ENCODE results near the gene PPM1J.

PPM1J gene

DNA sequence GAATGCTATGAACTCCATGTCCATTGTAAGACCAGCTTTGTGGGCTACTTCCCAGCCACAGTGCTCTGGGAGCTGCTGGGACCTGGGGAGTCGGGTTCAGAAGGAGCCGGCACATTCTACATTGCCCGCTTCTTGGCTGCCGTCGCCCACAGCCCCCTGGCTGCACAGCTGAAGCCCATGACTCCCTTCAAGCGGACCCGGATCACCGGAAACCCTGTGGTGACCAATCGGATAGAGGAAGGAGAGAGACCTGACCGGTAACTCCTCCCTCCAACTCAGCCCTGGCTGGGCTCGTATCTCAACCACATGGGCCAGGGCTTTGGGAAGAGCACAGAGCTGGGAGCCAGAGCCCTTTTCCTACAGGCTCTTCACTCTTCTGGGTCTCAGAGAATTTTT, 25.3 kb downstream of the PPM1J start:
- H3K27ac Mint-ChIP-seq, result no peak overlapping the region
- peaks cover 9% of the 10 kb centered on the region for H3K36me3 Mint-ChIP-seq
- H3K27me3 Mint-ChIP-seq, result no peaks in the 10 kb centered on the region
- no peaks in the 10 kb centered on the region for H3K9me3 Mint-ChIP-seq (ENCODE audit: low read depth)
- H3K4me3 Mint-ChIP-seq, result no peak overlapping the region
- peaks cover 9% of the 10 kb centered on the region for H3K4me1 Mint-ChIP-seq (ENCODE audit: low read depth)

DNA sequence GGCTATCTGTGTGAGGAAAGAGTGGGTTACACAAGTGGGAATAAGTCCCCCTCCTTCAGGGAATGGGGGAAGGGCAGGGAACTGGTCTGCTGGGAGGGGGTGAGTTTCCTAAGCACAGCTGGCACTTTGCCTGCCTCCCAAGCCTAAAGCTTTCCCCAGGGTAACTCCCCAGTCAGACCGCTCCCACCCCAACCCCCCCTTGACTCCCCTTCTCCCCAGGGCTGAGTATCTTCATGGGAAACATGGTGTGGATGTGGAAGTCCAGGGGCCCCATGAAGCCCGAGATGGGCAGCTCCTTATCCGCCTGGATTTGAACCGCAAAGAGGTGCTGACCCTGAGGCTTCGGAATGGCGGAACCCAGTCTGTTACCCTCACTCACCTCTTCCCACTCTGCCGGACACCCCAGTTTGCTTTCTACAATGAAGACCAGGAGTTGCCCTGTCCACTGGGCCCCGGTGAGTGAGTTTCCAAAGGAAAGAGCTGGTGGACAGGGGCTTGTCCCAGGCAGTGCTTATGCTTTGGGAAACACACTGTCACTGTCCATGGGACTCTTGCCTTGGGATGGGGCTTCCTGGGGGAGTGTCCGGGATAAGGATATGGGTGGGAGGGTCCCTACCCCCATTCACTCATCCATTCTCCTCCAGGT, 25.8 kb downstream of the PPM1J start:
- peaks cover 9% of the 10 kb centered on the region for H3K36me3 Mint-ChIP-seq
- H3K4me1 Mint-ChIP-seq (ENCODE audit: low read depth), result peaks cover 9% of the 10 kb centered on the region
- H3K9me3 Mint-ChIP-seq (ENCODE audit: low read depth), result no peaks in the 10 kb centered on the region
- no peak overlapping the region for H3K4me3 Mint-ChIP-seq
- H3K27me3 Mint-ChIP-seq, result no peaks in the 10 kb centered on the region
- no peak overlapping the region for H3K27ac Mint-ChIP-seq

DNA sequence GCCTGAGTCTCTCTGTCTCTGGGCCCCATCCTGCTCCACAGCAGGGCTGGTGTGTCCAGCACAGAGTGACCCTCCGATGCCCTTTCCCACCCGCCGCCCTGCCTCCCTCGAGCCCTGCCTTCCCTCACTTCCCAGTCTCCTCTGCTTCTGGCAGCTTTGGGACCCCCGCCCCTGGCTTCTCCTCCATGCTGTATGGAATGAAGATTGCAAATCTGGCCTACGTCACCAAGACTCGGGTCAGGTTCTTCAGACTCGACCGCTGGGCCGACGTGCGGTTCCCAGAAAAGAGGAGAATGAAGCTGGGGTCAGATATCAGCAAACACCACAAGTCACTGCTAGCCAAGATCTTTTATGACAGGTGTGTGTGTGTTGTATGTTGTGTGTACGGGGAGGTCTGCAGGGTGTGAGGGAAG, 26.3 kb downstream of the PPM1J start:
- Mint-ChIP-seq H3K27ac (peak overlapping the region; percentile 34), H3K4me1 (ENCODE audit: low read depth) (peaks cover 9% of the 10 kb centered on the region), H3K4me3 (no peak overlapping the region), H3K27me3 (no peaks in the 10 kb centered on the region), H3K9me3 (ENCODE audit: low read depth) (no peaks in the 10 kb centered on the region), H3K36me3 (peaks cover 9% of the 10 kb centered on the region)

DNA sequence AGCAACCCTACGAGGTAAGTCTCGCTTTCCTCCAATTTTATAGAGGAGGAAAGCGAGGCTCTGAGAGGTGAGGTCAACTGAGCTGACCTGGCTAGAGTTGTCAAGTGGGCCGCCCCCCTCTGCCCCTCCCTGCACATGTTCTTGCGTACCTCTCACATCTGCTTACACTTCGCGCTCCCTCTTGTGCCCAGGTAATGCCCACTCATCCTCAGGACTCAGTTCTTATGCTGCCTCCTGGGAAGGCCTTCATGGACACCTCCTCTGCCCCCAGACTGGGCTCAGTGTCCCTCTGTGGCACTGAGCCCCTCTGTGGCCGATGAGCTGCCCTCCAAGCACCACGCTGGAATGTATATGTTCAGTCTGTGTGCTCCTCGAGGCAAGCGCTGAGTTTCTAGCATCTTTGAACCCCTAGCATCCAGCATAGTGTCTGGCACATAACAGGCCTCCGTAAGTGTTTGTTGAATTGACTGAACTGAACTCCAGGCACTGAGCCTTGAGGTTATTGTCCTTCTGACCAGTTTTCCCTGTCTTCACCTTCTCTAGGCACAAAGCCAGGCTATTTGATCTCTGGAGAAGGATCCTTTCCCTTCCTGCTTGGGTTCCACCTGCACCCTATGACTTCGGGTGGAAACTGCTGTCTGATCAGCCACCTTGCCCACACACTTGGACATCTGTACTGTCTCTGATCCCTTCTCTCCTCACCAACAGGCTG, 27.2 kb downstream of the PPM1J start:
- Mint-ChIP-seq H3K4me3 (no peak overlapping the region), H3K36me3 (peaks cover 7% of the 10 kb centered on the region), H3K27ac (no peak overlapping the region), H3K4me1 (ENCODE audit: low read depth) (peaks cover 9% of the 10 kb centered on the region), H3K27me3 (no peaks in the 10 kb centered on the region), H3K9me3 (ENCODE audit: low read depth) (no peaks in the 10 kb centered on the region)

DNA sequence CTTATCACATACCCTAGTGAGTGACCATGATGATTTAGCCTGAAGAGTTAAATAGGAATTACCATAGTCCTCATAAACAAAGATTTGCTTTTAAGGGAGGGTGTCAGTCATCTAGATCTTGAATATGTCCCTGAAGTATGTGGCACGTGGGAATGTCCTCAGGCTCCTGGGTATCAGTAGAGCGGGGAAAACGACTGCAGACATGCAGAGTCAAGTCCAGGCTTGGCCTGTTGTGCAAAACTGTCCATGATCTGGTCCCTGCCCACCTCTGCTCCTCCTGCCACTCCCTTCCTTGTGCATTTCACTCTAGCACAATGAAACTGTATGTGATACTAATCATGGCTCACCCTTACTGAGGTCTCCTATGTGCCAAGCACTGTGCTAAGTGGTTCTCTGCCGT, 27.8 kb downstream of the PPM1J start:
- H3K27me3 Mint-ChIP-seq, result no peaks in the 10 kb centered on the region
- no peak overlapping the region for H3K27ac Mint-ChIP-seq

DNA sequence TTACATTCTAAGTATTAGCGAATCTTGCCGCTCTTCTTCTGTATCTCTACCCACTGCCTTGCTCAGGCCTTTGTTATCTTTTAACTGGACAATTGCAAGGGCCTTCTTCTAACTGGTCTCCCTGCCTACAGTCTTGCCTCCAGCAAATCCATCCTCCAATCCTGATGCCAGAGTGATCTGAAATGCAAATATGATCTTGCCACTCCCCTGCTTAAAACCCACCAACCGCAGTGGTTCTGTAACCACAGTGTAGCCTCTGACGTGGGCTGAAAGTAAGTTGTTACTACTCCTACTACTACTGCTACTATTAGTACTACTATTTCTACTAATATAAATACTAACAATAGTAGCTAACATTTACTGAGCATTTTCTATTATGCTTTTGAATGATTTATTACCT, 28.3 kb downstream of the PPM1J start:
- no peaks in the 10 kb centered on the region for H3K9me3 Mint-ChIP-seq (ENCODE audit: low read depth)
- H3K4me3 Mint-ChIP-seq, result no peak overlapping the region
- peaks cover 9% of the 10 kb centered on the region for H3K4me1 Mint-ChIP-seq (ENCODE audit: low read depth)
- peaks cover 4% of the 10 kb centered on the region for H3K36me3 Mint-ChIP-seq
- no peak overlapping the region for H3K27ac Mint-ChIP-seq
- no peaks in the 10 kb centered on the region for H3K27me3 Mint-ChIP-seq

More for the DNA sequence above, 27.8 kb downstream of the PPM1J start:
- Mint-ChIP-seq H3K4me3 (no peak overlapping the region), H3K9me3 (ENCODE audit: low read depth) (no peaks in the 10 kb centered on the region), H3K36me3 (peaks cover 4% of the 10 kb centered on the region), H3K4me1 (ENCODE audit: low read depth) (peaks cover 9% of the 10 kb centered on the region)

DNA sequence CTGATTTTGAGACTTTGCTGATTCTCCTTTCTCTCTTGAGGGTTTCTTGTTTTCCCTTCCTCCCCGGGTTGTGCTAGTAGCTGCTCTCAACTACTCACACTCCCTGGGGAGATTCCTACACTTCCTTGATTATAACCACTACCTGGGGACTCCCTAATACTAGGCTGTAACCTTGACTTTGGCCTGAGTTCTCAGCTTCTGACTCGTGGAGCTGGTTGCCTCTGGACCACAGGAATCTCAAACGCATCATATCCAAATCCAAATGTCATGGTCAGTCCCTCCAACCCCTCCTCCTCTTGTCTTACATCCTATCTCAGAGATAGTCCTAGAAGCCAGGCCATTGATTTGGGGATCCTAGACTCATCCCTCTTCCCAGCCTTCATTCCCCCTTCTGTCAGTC, 28.7 kb downstream of the PPM1J start:
- Mint-ChIP-seq H3K4me1 (ENCODE audit: low read depth) (peaks cover 9% of the 10 kb centered on the region), H3K9me3 (ENCODE audit: low read depth) (no peaks in the 10 kb centered on the region), H3K27me3 (no peaks in the 10 kb centered on the region), H3K27ac (no peak overlapping the region), H3K4me3 (no peak overlapping the region), H3K36me3 (peaks cover 4% of the 10 kb centered on the region)

DNA sequence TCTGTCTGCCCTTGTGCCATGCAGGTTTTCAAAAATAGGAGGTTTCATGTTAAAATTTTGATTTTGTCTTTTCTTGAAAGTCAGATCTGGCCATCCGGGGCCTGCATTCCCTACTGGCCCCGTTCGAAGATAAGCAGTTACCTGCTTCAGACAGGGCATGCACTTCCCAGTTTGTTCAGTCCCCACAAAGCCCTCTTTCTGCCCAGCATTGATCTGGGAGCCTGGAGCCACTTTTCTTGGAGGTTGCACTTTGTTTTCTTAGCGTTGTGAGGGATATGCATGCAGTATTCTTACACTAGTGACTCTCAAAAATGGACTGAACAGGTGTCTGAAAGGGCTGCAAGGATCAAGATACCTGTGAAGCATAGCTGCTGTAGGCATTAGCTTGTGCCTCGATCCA, 29.2 kb downstream of the PPM1J start:
- H3K9me3 Mint-ChIP-seq (ENCODE audit: low read depth), result no peaks in the 10 kb centered on the region

DNA sequence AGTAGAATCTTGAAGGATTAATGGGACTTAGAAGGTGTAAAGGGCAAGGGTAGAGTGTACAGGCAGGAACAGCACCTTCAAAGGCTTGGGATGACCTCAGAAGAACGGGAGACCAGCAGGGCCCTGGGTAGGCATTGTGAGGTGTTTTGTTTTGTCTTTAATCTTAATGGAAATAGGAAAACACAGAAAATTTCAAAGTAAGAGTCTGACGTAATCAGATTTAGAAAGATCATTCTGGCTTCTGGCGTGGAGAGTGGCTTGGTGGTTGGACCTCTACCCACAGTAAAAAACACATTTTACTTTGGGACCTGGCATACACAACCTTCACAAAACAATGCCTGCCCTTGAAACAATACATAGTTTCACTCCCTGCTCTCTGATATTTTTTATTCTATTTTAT, 36.5 kb downstream of the PPM1J start:
- Mint-ChIP-seq H3K27ac (no peak overlapping the region), H3K4me1 (ENCODE audit: low read depth) (peaks cover 48% of the 10 kb centered on the region), H3K9me3 (ENCODE audit: low read depth) (no peaks in the 10 kb centered on the region), H3K4me3 (no peak overlapping the region), H3K36me3 (peaks cover 12% of the 10 kb centered on the region), H3K27me3 (no peaks in the 10 kb centered on the region)

More for the DNA sequence above, 29.2 kb downstream of the PPM1J start:
- no peak overlapping the region for H3K4me3 Mint-ChIP-seq
- peaks cover 4% of the 10 kb centered on the region for H3K36me3 Mint-ChIP-seq
- no peak overlapping the region for H3K27ac Mint-ChIP-seq
- no peaks in the 10 kb centered on the region for H3K27me3 Mint-ChIP-seq
- H3K4me1 Mint-ChIP-seq (ENCODE audit: low read depth), result peaks cover 9% of the 10 kb centered on the region

DNA sequence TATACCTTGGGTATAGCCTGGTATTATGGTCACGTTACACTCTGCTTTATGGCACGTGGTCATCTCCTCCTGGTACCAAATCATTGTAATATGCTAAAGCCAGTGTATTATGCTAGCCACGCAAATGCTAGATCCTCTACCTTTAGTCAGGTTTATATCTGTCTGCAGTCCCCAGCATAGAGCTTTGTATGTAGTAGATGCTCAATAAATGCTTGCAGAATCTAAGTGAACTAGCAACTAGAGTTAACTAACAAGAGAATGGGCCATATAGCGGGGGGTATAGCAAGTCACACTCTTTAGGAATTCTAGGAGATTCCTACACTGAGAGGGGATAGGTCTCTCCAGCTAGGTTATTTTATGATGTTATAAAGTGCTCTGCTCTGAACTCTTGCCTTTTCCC, 37.6 kb downstream of the PPM1J start:
- Mint-ChIP-seq H3K4me1 (ENCODE audit: low read depth) (peaks cover 54% of the 10 kb centered on the region), H3K27ac (no peak overlapping the region), H3K36me3 (peaks cover 12% of the 10 kb centered on the region), H3K9me3 (ENCODE audit: low read depth) (no peaks in the 10 kb centered on the region), H3K27me3 (no peaks in the 10 kb centered on the region), H3K4me3 (no peak overlapping the region)

DNA sequence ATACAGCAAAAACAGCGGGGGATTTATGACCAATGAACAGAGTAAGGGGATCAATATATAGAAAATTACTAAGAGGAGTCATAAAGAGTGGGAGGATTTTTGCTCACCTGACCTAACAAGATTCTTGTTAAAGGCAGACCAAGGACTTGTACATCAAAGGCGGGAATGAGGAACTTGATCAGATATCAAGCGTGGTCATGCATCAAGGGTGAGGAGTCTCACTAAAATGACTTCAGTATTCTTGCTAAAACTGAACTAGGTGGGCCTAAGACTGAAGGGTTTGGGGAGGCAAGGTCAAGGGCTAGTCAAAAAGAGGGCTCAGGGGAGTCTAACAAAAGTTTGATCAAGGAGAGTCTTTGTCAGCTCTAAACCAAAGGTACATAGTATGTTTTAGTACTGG, 38.6 kb downstream of the PPM1J start:
- Mint-ChIP-seq H3K4me1 (ENCODE audit: low read depth) (peaks cover 55% of the 10 kb centered on the region), H3K9me3 (ENCODE audit: low read depth) (no peaks in the 10 kb centered on the region), H3K27ac (no peak overlapping the region), H3K36me3 (peaks cover 12% of the 10 kb centered on the region), H3K4me3 (peak overlapping the region; percentile 82), H3K27me3 (no peaks in the 10 kb centered on the region)

DNA sequence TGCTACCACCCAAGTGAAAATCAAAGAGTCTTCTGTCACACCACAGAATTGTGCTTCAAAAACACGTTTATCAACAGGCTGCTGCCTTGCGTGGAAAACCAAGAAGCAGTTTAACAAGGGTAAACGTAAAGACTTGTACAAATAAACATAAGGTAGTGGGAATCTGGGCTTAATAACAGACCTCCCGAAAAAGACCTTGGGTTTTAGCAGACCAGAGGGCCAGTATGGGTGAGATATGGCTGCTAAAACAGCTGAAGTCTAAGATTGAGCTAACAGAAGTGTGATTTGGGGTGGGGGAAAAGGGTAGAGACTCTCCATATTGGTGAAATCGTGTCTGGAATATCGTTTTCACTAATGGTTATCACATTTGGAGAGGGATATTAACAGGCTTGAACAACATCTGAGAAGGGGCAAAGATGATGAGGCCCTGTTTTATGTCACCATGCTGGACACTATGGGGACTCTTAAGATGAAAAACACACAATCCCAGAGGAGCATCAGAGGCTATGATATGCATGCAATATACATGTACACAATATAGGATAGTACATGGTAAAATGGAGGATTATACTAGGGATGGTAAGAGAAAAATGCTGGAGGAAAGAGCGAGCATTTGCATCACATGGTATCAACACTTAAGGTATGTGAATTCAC, 39.3 kb downstream of the PPM1J start:
- Mint-ChIP-seq H3K9me3 (ENCODE audit: low read depth) (no peaks in the 10 kb centered on the region), H3K27me3 (no peaks in the 10 kb centered on the region), H3K4me1 (ENCODE audit: low read depth) (peaks cover 58% of the 10 kb centered on the region), H3K27ac (peak overlapping the region; percentile 46), H3K4me3 (peak overlapping the region; percentile 82), H3K36me3 (peaks cover 11% of the 10 kb centered on the region)

DNA sequence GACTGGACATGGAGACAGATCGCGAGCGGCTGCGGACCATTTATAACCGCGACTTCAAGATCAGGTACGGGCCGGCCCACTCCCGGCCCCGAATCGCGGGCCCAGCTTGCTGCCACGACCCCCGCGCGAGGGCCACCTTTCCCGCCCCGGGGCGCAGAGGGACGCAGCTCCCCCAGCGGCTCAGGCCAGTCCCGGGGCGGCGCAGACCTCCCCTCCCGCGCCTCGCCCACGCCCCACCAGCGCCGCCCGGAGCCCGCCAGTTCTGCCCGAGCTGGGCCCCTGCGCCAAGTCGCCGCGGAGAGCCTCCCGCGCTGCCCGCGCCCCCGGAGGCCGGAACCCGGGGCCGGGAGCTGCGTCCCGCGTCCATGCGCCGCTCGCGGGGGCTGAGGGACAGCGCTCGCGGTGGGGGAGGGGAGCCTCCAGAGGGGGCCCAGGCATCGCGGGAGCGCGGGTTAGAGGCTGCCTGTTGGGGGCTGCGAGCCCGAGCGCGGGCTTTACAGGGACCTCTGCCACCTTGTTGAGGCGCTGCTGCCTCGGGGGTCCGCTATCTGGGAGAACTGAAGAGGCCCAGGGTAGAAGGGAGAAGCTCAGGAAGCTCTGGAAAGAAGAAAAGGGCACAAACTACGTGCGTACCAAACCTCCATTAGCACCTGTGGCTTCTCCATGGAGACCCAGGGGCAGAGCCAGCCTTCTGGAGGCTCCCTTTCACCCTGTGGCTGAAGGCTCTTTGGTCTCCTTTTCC, 40.0 kb downstream of the PPM1J start:
- H3K4me1 Mint-ChIP-seq (ENCODE audit: low read depth), result peaks cover 58% of the 10 kb centered on the region
- peak overlapping the region; percentile 84 for H3K27ac Mint-ChIP-seq
- no peaks in the 10 kb centered on the region for H3K27me3 Mint-ChIP-seq
- H3K9me3 Mint-ChIP-seq (ENCODE audit: low read depth), result no peaks in the 10 kb centered on the region
- peak overlapping the region; percentile 92 for H3K4me3 Mint-ChIP-seq
- H3K36me3 Mint-ChIP-seq, result peaks cover 9% of the 10 kb centered on the region

DNA sequence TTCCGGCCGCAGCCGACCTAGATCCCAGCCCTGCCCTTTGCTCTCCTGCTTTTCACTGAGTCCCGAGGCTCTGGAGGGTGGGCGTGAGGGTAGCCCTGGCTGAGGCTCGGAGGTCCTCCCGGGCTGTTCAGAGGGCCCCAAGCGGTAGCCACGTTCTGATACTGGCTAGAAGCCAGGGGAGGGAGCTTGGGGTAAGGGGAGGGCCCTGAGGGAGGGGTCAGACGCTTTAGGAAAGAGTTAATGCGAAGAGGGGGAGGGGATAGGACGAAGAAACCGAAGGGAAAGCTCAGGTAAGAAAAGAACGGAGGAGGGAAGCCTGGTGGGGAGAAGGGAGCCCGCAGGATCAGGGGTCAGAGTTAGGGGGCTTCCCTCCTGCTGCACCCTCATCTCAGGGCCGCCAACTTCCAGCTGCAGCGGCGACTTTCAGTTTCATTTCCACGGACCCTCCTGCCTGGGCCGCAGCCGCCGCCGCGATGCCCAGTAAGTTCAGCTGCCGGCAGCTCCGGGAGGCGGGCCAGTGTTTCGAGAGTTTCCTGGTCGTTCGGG, 40.6 kb downstream of the PPM1J start, which contains the start of gene MOV10:
TSS of gene MOV10 (plus strand) at position 220 of the 546 bp plus-strand sequence. CDS start at position 474, 254 bp downstream.
- peak within 1 kb of the TSS; percentile 92 for H3K4me3 Mint-ChIP-seq
- H3K36me3 Mint-ChIP-seq, result peaks cover 6% of the 10 kb centered on the region
- H3K27ac Mint-ChIP-seq, result peak within 1 kb of the TSS; percentile 84
- peaks cover 55% of the 10 kb centered on the region for H3K4me1 Mint-ChIP-seq (ENCODE audit: low read depth)
- no peaks in the 10 kb centered on the region for H3K9me3 Mint-ChIP-seq (ENCODE audit: low read depth)
- no peaks in the 10 kb centered on the region for H3K27me3 Mint-ChIP-seq

Data from activated naive CD8-positive, alpha-beta T cell (primary cell).